Activated gamma-delta T cell (primary cell): ENCODE data around the gene PTPN6.
A peak's percentile ranks its signal among the peaks of the same experiment; 100 is the strongest.

Experiments
- DNase-seq: peaks from one replicate; lab custom pipeline; 2025; lab: John Stamatoyannopoulos, UW

PTPN6 gene

GRCh38 chr12:6923003-6923732 lies 28.0 kb upstream of the PTPN6 start:
- no peak for DNase-seq

GRCh38 chr12:6923851-6924250 lies 27.3 kb upstream of the PTPN6 start:
- DNase-seq: no peak

GRCh38 chr12:6925239-6925539 lies 26.0 kb upstream of the PTPN6 start:
- no peak for DNase-seq

GRCh38 chr12:6925540-6926279 lies 25.4 kb upstream of the PTPN6 start:
- no peak for DNase-seq

GRCh38 chr12:6927379-6928021 lies 23.7 kb upstream of the PTPN6 start, which contains the start of gene ATN1:
TSS of gene ATN1 (plus strand) at chr12:6927959. CDS start at chr12:6934002, 6,043 bp downstream.
- peak; percentile 41 for DNase-seq

- DNase-seq: peak; percentile 41
Observed at GRCh38 chr12:6928022-6928702, 23.0 kb upstream of the PTPN6 start.

- DNase-seq: no peak
Observed at GRCh38 chr12:6928703-6929407, 22.3 kb upstream of the PTPN6 start.

- no peak for DNase-seq
Observed at GRCh38 chr12:6929466-6930452, 21.4 kb upstream of the PTPN6 start.

GRCh38 chr12:6932766-6933165 lies 18.4 kb upstream of the PTPN6 start:
- DNase-seq: no peak

GRCh38 chr12:6934110-6934509 lies 17.0 kb upstream of the PTPN6 start:
- no peak for DNase-seq

GRCh38 chr12:6935371-6936193 lies 15.6 kb upstream of the PTPN6 start:
- no peak for DNase-seq

GRCh38 chr12:6936194-6936635 lies 14.9 kb upstream of the PTPN6 start:
- no peak for DNase-seq

GRCh38 chr12:6936636-6937480 lies 14.3 kb upstream of the PTPN6 start:
- DNase-seq: no peak

GRCh38 chr12:6937481-6938352 lies 13.4 kb upstream of the PTPN6 start:
- peak; percentile 86 for DNase-seq

GRCh38 chr12:6938353-6939190 lies 12.6 kb upstream of the PTPN6 start:
- DNase-seq: no peak

- DNase-seq: no peak
Observed at GRCh38 chr12:6939191-6939540, 12.0 kb upstream of the PTPN6 start.

GRCh38 chr12:6941267-6941666 lies 9.9 kb upstream of the PTPN6 start:
- DNase-seq: no peak
